WERI-Rb-1 (cell line): ENCODE measurements around the gene DHCR7.

Source experiments
- DNase-seq: peaks from one replicate; pipeline ENCODE4 v3.0.0-alpha.2; 2020
- H3K27ac ChIP-seq: fragments of 250-450 bp; sonication (Bioruptor Pico); 2 replicates; pipeline ENCODE4 v1.5.1; 2020; ENCODE audit warnings: mild to moderate bottlenecking, moderate library complexity
- H3K27me3 ChIP-seq: fragments of 250-450 bp; sonication (Bioruptor Pico); 2 replicates; pipeline ENCODE4 v1.5.1; 2021; ENCODE audit warnings: mild to moderate bottlenecking, low read depth, moderate library complexity; ENCODE audit not compliant: insufficient read depth, severe bottlenecking
- H3K36me3 ChIP-seq: fragments of 250-450 bp; sonication (Bioruptor Pico); 2 replicates; pipeline ENCODE4 v1.5.1; 2020; ENCODE audit warnings: mild to moderate bottlenecking, moderate library complexity
- H3K4me3 ChIP-seq: 2 replicates; pipeline ENCODE4 v1.5.1; 2011; ENCODE audit warnings: low read depth, mild to moderate bottlenecking, control low read depth, low read length
- H3K9me3 ChIP-seq: fragments of 250-450 bp; sonication (Bioruptor Pico); 2 replicates; pipeline ENCODE4 v1.5.1; 2021; ENCODE audit warnings: mild to moderate bottlenecking, moderate library complexity; ENCODE audit not compliant: severe bottlenecking
- CTCF ChIP-seq: IDR thresholded peaks from 2 replicates; pipeline ENCODE4 v1.5.1; 2011; ENCODE audit warnings: low read depth, mild to moderate bottlenecking, control low read depth, inconsistent platforms, low read length

Gene DHCR7, protein sequence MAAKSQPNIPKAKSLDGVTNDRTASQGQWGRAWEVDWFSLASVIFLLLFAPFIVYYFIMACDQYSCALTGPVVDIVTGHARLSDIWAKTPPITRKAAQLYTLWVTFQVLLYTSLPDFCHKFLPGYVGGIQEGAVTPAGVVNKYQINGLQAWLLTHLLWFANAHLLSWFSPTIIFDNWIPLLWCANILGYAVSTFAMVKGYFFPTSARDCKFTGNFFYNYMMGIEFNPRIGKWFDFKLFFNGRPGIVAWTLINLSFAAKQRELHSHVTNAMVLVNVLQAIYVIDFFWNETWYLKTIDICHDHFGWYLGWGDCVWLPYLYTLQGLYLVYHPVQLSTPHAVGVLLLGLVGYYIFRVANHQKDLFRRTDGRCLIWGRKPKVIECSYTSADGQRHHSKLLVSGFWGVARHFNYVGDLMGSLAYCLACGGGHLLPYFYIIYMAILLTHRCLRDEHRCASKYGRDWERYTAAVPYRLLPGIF

DNA sequence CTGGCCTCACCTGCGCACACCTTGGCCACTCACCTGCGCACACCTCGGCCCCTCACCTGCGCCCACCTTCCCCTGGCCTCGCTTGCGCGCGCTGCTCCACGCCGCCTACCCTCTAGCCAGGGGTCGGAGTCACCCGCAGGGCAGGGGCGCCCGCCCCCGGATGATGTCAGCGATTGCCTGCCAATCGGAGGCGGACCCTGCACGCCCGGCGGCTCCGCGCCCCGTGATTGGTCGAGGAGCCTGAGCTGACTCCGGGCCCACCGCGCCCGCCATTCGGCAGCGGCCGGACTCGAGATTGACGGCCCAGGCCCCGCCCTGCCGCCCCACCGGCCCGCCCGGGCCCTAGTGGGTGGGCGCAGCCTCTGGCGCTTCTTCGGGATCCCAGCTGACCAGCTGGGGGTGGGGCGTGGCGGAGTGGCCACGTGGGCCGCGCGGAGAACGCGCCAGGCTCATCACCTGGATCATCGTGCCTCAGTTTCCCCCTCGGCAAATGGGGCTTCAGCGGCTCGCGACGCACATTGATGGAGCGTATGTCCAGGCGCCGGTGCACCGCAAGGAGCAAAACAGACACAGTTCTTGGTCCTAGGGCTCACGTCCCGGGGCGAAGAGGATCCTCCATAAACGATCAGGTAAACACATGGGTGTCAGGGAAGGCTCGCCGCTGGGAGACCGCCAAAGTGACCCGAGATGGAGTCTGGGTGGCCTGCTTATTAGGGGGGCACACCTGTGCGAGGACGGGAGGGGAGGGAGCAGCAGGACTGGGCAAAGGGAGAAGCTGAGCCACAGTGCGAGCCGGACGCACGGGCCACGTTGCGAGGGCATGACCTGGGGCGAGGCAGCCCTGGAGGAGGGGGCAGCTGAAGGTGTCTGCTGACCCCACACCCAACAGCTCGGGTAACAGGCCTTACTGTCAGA lies at the start of gene DHCR7:
DHCR7 (minus strand) TSS at position 137 of the 915 bp plus-strand sequence. CDS start 3,441 bp downstream, outside the sequence.
- Histone ChIP-seq H3K27ac (peak within 1 kb of the TSS; percentile 76), H3K27me3 (no peaks in the 10 kb centered on the region), H3K9me3 (no peaks in the 10 kb centered on the region), H3K4me3 (peak within 1 kb of the TSS; percentile 93), H3K36me3 (peaks cover 43% of the 10 kb centered on the region)
- DNase-seq = peak; percentile 97
- no peak for TF ChIP-seq CTCF

DNA sequence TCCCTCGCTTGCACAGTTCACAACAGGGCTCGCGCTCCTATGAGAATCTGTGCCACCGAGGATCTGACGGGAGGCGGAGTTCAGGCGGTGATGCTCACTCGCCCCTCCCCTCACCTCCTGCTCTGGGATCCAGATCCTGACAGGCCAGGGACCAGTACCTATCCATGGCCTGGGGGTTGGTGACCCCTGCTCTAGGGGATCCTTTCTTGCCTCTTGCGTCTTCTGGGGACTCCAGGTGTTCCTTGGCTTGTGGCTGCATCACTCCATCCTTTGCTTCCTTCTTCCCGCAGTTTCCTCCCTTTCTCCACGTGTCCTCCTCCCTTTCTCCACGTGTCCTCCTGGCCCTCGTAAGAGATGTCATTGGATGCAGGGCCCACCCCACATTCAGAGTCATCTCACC lies 48.2 kb upstream of the DHCR7 start:
- Histone ChIP-seq H3K27ac (no peak overlapping the region), H3K9me3 (no peaks in the 10 kb centered on the region), H3K4me3 (no peak overlapping the region), H3K27me3 (no peaks in the 10 kb centered on the region), H3K36me3 (peaks cover 18% of the 10 kb centered on the region)
- DNase-seq = no peak
- TF ChIP-seq CTCF = no peak

DNA sequence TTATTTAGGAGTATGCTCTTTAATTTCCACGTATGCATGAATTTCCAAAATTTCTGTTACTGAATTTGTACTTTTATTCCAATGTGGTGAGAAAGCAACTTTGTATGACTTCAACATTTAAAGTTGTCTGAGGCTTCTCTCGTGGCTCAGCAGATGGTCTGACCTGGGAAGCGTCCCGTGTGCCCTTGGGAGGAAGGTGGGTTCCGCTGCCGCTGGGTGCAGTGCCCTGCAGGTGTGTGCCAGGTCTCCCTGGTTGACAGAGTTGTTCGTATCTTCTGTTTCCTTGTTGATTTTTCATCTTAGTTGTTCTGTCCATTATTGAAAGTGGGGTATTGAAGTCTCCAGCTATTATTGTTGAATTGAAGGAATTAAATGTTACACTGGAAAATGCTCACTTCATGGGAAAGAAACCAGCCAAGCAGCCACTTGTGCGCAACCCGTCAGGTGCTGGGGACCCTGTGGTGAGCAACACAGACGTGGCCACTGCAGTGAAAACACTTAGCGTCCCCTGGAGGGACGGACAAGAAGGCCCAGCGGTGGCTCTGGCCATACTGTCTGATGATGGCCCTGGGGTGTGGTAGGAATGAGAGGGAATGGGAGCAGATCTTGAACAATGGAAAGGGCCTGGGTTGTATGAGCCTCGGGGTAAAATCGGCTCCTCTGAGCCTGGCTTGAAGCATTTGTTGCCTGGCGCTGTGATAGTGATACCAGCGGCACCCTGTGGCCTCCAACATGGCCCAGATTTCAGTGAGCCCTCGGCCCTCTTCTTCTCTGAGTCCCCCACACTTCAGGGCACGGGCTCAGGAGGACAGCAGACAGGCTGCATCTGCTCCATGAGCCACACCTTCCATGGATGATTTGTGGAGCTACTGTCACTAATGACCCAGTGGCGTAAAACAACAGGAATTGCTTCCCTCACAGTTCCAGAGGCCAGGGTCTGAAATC lies 47.4 kb upstream of the DHCR7 start:
- TF ChIP-seq CTCF = no peak
- peaks cover 21% of the 10 kb centered on the region for H3K36me3 ChIP-seq
- H3K9me3 ChIP-seq = no peaks in the 10 kb centered on the region

GRCh38 chr11:71491940-71492339 lies 43.7 kb upstream of the DHCR7 start:
- H3K36me3 ChIP-seq = peaks cover 3% of the 10 kb centered on the region; the same call in 1 of the 2 replicates
- no peak overlapping the region for H3K4me3 ChIP-seq
- no peak for DNase-seq
- no peak for TF ChIP-seq CTCF
- no peak overlapping the region for H3K27ac ChIP-seq
- H3K9me3 ChIP-seq = no peaks in the 10 kb centered on the region
- no peaks in the 10 kb centered on the region for H3K27me3 ChIP-seq

More for the DNA sequence above, 47.4 kb upstream of the DHCR7 start:
- Histone ChIP-seq H3K27me3 (no peaks in the 10 kb centered on the region), H3K4me3 (no peak overlapping the region), H3K27ac (no peak overlapping the region)
- no peak for DNase-seq

- Histone ChIP-seq H3K9me3 (no peaks in the 10 kb centered on the region), H3K4me3 (no peak overlapping the region), H3K27ac (no peak overlapping the region), H3K36me3 (peaks cover 3% of the 10 kb centered on the region; the same call in 1 of the 2 replicates), H3K27me3 (no peaks in the 10 kb centered on the region)
- no peak for TF ChIP-seq CTCF
- DNase-seq = no peak
Observed at GRCh38 chr11:71491531-71491930, 43.3 kb upstream of the DHCR7 start.
